CD14-positive monocyte (primary cell): ENCODE data around the gene IL6. TPM values are rescaled to one million over a fixed set of nuclear protein-coding genes. Genes with fewer than 3 reads are reported as not detected.

Source experiments
- DNase-seq, 3 donors: peaks; one replicate each; pipeline ENCODE4 v3.0.0-alpha.2; 2011 to 2022
- H2AFZ ChIP-seq: 2 replicates; pipeline ENCODE4 v1.6.0; 2012; ENCODE audit warnings: mild to moderate bottlenecking, low read depth, low read length, inconsistent platforms; ENCODE audit not compliant: insufficient read depth, poor library complexity, severe bottlenecking
- H3K27ac ChIP-seq, 2 donors: 1 replicate in 1 of 2; 2 replicates in 1 of 2; pipeline ENCODE4 v1.5.1; 2012 to 2013; ENCODE audit warnings: low read length in 2 of 2, control low read depth in 1 of 2, inconsistent platforms in 1 of 2, low read depth in 1 of 2, mild to moderate bottlenecking in 1 of 2
- H3K27me3 ChIP-seq, 2 donors: one replicate each; pipeline versions ENCODE4 v1.6.0 to v1.6.1; 2011 to 2013; ENCODE audit warnings: low read length in 2 of 2; ENCODE audit not compliant: control insufficient read depth in 2 of 2, insufficient read depth in 2 of 2
- H3K36me3 ChIP-seq, 2 donors: replicated peaks in 1 of 2; 1 replicate in 1 of 2; 2 replicates in 1 of 2; pipeline versions ENCODE4 v1.5.1 to v1.6.1; 2012 to 2013; ENCODE audit warnings: low read length in 2 of 2, control low read depth in 1 of 2, inconsistent platforms in 1 of 2, mild to moderate bottlenecking in 1 of 2; ENCODE audit not compliant: insufficient read depth in 2 of 2, control insufficient read depth in 1 of 2
- H3K4me1 ChIP-seq, 2 donors: 1 replicate in 1 of 2; 2 replicates in 1 of 2; pipeline versions ENCODE4 v1.5.1 to v1.6.1; 2012 to 2013; ENCODE audit warnings: low read length in 2 of 2, control low read depth in 1 of 2, inconsistent platforms in 1 of 2, mild to moderate bottlenecking in 1 of 2, moderate library complexity in 1 of 2; ENCODE audit not compliant: insufficient read depth in 2 of 2, control insufficient read depth in 1 of 2
- H3K4me2 ChIP-seq: replicated peaks from 2 replicates; pipeline ENCODE3; 2012; ENCODE audit warnings: low read length, moderate library complexity, mild to moderate bottlenecking; ENCODE audit not compliant: poor library complexity, severe bottlenecking; ENCODE audit errors: extremely low read depth
- H3K4me3 ChIP-seq, 3 experiments: fragments of 200-600 bp in 1 of 3; sonication (generic) in 1 of 3; replicated peaks in 1 of 3; 1 replicate in 2 of 3; 2 replicates in 1 of 3; pipeline ENCODE4 v1.5.1; 2011 to 2013; ENCODE audit warnings: low read length in 3 of 3, mild to moderate bottlenecking in 3 of 3, control low read depth in 2 of 3, low read depth in 2 of 3, inconsistent platforms in 1 of 3, moderate library complexity in 1 of 3
- H3K79me2 ChIP-seq: 2 replicates; pipeline ENCODE4 v1.6.0; 2012; ENCODE audit warnings: mild to moderate bottlenecking, control low read depth, inconsistent platforms, low read length, moderate library complexity; ENCODE audit not compliant: insufficient read depth
- H3K9ac ChIP-seq: 2 replicates; pipeline ENCODE4 v1.6.0; 2017; ENCODE audit warnings: low read length, mild to moderate bottlenecking; ENCODE audit not compliant: insufficient read depth, poor library complexity, severe bottlenecking
- H3K9me3 ChIP-seq, 2 donors: replicated peaks in 1 of 2; 1 replicate in 1 of 2; 2 replicates in 1 of 2; pipeline versions ENCODE4 v1.5.1 to v1.6.1; 2012 to 2013; ENCODE audit warnings: low read length in 2 of 2, control low read depth in 1 of 2; ENCODE audit not compliant: control insufficient read depth in 1 of 2, insufficient read depth in 1 of 2
- H4K20me1 ChIP-seq: 2 replicates; pipeline ENCODE4 v1.6.0; 2012; ENCODE audit warnings: mild to moderate bottlenecking, low read length, control low read depth, moderate library complexity; ENCODE audit not compliant: insufficient read depth
- H3K27ac Mint-ChIP-seq, 7 donors: one replicate each; pipeline ENCODE4 v1.8.0; 2020; ENCODE audit warnings: mild to moderate bottlenecking in 7 of 7, mixed read lengths in 7 of 7, moderate library complexity in 6 of 7, inconsistent platforms in 2 of 7
- H3K27me3 Mint-ChIP-seq, 3 donors: one replicate each; pipeline ENCODE4 v1.8.0; 2021 to 2022; ENCODE audit warnings: low read depth in 3 of 3, mild to moderate bottlenecking in 3 of 3, mixed read lengths in 3 of 3, moderate library complexity in 3 of 3, inconsistent platforms in 1 of 3
- H3K36me3 Mint-ChIP-seq, 2 donors: one replicate each; pipeline ENCODE4 v1.8.0; 2020; ENCODE audit warnings: mixed read lengths in 2 of 2, inconsistent platforms in 1 of 2, mild to moderate bottlenecking in 1 of 2
- H3K4me1 Mint-ChIP-seq: one replicate; pipeline ENCODE4 v1.8.0; 2020; ENCODE audit warnings: mild to moderate bottlenecking, mixed read lengths
- H3K4me3 Mint-ChIP-seq, 2 donors: one replicate each; pipeline ENCODE4 v1.8.0; 2020; ENCODE audit warnings: mild to moderate bottlenecking in 2 of 2, mixed read lengths in 2 of 2, moderate library complexity in 1 of 2
- H3K9me3 Mint-ChIP-seq, 7 donors: one replicate each; pipeline ENCODE4 v1.8.0; 2020 to 2022; ENCODE audit warnings: mixed read lengths in 7 of 7, mild to moderate bottlenecking in 6 of 7, moderate library complexity in 6 of 7, inconsistent platforms in 2 of 7
- WGBS: methylation state at CpG from one replicate; pipeline ENCODE4 v1.1.5; 2013; ENCODE audit warnings: missing lambda C conversion rate; ENCODE audit not compliant: insufficient coverage; 5-methylcytosine and 5-hydroxymethylcytosine counted together
- intact Hi-C, 2 donors: fragments of 100-400 bp; cut with micrococcal nuclease; formaldehyde crosslinking; loops; one replicate each; pipeline versions ENCODE4 v1.15.0 to v1.15.1; 2023
- polyA plus RNA-seq, 3 donors: library from polyadenylated mRNA; depleted of rRNA in 1 of 3; unstranded in 2 of 3; stranded (reverse) in 1 of 3; fragments of 300-500 nt in 2 of 3; fragments of >200 nt in 1 of 3; fragmentation: Illumina TruSeq in 2 of 3; gene quantifications; 1 replicate in 2 of 3; 2 replicates in 1 of 3; pipeline ENCODE4 v1.2.3, GENCODE V29; 2012 to 2021
- TF ChIP-seq, protein P1 (sequence below): fragments of 200-600 bp; IDR thresholded peaks from one replicate; pipeline ENCODE4 v1.8.0; 2022; ENCODE audit warnings: antibody characterized with exemption, mild to moderate bottlenecking

Gene IL6
- polyA plus RNA-seq, 3 donors, result 0.28 to 3.5 (median 1.6) TPM

DNA sequence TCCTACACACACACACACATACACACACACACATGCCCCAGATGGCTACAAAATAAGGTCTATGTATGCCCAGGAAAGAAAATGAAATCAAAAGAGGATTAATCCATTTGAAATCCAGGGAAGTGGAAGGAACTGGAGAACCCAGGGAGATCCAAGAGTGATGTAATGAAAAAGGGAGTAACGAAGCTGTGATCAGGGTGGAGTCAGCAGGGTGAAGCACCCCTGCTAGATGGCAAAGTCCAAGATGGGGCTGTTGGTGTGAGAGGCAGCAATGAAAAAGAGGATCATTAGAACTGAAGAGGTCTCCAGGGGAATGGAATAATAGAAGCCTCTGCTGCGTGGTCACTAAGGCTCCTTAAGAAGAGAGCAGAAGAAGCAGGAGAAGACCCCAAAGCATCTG lies 43.6 kb upstream of the IL6 start:
- Histone ChIP-seq H3K4me1 (peaks cover 18 to 24% of the 10 kb centered on the region in 2 donors), H3K36me3 (no peaks in the 10 kb centered on the region), H3K9ac (no peak overlapping the region), H3K9me3 (no peaks in the 10 kb centered on the region), H3K4me2 (no peak overlapping the region), H3K27ac (no peak overlapping the region), H3K79me2 (no peaks in the 10 kb centered on the region), H2AFZ (no peak overlapping the region), H3K27me3 (no peaks in the 10 kb centered on the region), H4K20me1 (no peaks in the 10 kb centered on the region), H3K4me3 (no peak overlapping the region)
- peaks cover 0 to 2% of the 10 kb centered on the region in 2 donors for H3K36me3 Mint-ChIP-seq
- H3K27ac Mint-ChIP-seq, result no peak overlapping the region
- intact Hi-C loops, result no loop called here
- H3K4me1 Mint-ChIP-seq, result peaks cover 24% of the 10 kb centered on the region
- no peak for DNase-seq
- H3K9me3 Mint-ChIP-seq, result peaks cover 0 to 1% (median 0%) of the 10 kb centered on the region in 7 donors
- H3K27me3 Mint-ChIP-seq, result peaks cover 3 to 8% (median 4%) of the 10 kb centered on the region in 3 donors
- no peak overlapping the region for H3K4me3 Mint-ChIP-seq
- TF ChIP-seq, protein P1, sequence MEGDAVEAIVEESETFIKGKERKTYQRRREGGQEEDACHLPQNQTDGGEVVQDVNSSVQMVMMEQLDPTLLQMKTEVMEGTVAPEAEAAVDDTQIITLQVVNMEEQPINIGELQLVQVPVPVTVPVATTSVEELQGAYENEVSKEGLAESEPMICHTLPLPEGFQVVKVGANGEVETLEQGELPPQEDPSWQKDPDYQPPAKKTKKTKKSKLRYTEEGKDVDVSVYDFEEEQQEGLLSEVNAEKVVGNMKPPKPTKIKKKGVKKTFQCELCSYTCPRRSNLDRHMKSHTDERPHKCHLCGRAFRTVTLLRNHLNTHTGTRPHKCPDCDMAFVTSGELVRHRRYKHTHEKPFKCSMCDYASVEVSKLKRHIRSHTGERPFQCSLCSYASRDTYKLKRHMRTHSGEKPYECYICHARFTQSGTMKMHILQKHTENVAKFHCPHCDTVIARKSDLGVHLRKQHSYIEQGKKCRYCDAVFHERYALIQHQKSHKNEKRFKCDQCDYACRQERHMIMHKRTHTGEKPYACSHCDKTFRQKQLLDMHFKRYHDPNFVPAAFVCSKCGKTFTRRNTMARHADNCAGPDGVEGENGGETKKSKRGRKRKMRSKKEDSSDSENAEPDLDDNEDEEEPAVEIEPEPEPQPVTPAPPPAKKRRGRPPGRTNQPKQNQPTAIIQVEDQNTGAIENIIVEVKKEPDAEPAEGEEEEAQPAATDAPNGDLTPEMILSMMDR, result no peak
- WGBS, result 82% methylated on average over 2 of the region's 2 CpGs

DNA sequence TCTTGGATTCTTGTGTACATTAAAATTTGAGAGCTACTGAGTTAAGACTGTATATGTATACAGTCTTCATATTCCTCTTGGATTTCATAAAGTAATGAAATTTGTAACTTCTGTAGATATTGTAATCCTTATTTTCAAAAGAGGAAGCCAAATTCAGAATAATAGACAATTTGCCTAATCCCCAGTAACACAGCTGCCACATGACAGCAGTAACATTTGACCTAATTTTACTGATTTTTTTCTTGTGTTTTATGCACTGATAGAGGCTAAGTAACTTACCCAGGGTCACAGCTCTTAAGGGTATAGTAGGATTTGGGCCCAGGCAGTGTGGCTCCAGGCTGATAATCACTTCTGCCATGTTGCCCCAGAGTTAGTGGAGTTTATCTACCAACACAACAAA lies 40.4 kb upstream of the IL6 start:
- no peak overlapping the region for H2AFZ ChIP-seq
- no peak overlapping the region for H3K27ac ChIP-seq
- no peaks in the 10 kb centered on the region for H3K9me3 ChIP-seq
- H3K4me1 ChIP-seq, result peaks cover 11 to 17% of the 10 kb centered on the region in 2 donors
- Mint-ChIP-seq H3K4me3 (no peak overlapping the region), H3K4me1 (peaks cover 18% of the 10 kb centered on the region), H3K27ac (no peak overlapping the region), H3K36me3 (peaks cover 0 to 2% of the 10 kb centered on the region in 2 donors), H3K27me3 (peaks cover 3 to 9% (median 5%) of the 10 kb centered on the region in 3 donors), H3K9me3 (peaks cover 0 to 7% (median 0%) of the 10 kb centered on the region in 7 donors)
- DNase-seq, result no peak
- intact Hi-C loops, result no loop called here
- no peaks in the 10 kb centered on the region for H3K27me3 ChIP-seq
- H3K79me2 ChIP-seq, result no peaks in the 10 kb centered on the region
- no peaks in the 10 kb centered on the region for H3K36me3 ChIP-seq
- H3K9ac ChIP-seq, result no peak overlapping the region
- H4K20me1 ChIP-seq, result no peaks in the 10 kb centered on the region
- H3K4me3 ChIP-seq, result no peak overlapping the region
- H3K4me2 ChIP-seq, result no peak overlapping the region
- TF ChIP-seq, protein P1, result no peak
